K562 (cell line): Measurements from ENCODE around the gene BNIP5. TPM values are rescaled to one million over a fixed set of nuclear protein-coding genes. Genes with fewer than 3 reads are reported as not detected.

Experiments used
- BCL6 ChIP-seq: fragments of 250-450 bp; sonication (Bioruptor Pico); IDR thresholded peaks from 2 replicates; pipeline ENCODE4 v1.4.0; 2020
- CEBPB ChIP-seq: fragments of 450-650 bp; IDR thresholded peaks from 2 replicates; pipeline ENCODE4 v1.6.1; 2016; ENCODE audit warnings: missing genetic modification characterization, missing compliant biosample characterization
- E2F3 ChIP-seq: fragments of 250-450 bp; sonication (Bioruptor Pico); IDR thresholded peaks from 2 replicates; pipeline ENCODE4 v1.4.0; 2020; ENCODE audit warnings: mild to moderate bottlenecking
- GABPB1 ChIP-seq: sonication (generic); formaldehyde crosslinking; IDR thresholded peaks from 2 replicates; pipeline ENCODE4 v1.8.0; 2022; ENCODE audit warnings: mild to moderate bottlenecking, missing genetic modification reagents
- PHF20 ChIP-seq: fragments of 450-650 bp; IDR thresholded peaks from 2 replicates; pipeline ENCODE4 v1.6.1; 2018; ENCODE audit not compliant: partially characterized antibody
- POLR2AphosphoS5 ChIP-seq: IDR thresholded peaks from 2 replicates; pipeline ENCODE4 v1.6.1; 2011; ENCODE audit warnings: mild to moderate bottlenecking, low read depth, low read length, moderate library complexity; ENCODE audit not compliant: control insufficient read depth, insufficient read depth
- SAFB ChIP-seq: fragments of 200-400 bp; formaldehyde crosslinking; IDR thresholded peaks from 2 replicates; pipeline ENCODE4 v1.6.1; 2017; ENCODE audit warnings: low read depth, low read length, borderline replicate concordance
- SMARCC2 ChIP-seq: fragments of 450-650 bp; IDR thresholded peaks from 2 replicates; pipeline ENCODE4 v1.6.1; 2017; ENCODE audit warnings: antibody characterized with exemption, moderate library complexity, mild to moderate bottlenecking, low read depth
- ZNF3 ChIP-seq: fragments of 250-450 bp; sonication (Bioruptor Pico); IDR thresholded peaks from 2 replicates; pipeline ENCODE4 v1.5.0; 2021; ENCODE audit warnings: mild to moderate bottlenecking, moderate library complexity
- ZNF79 ChIP-seq: fragments of 250-450 bp; sonication (Bioruptor Pico); IDR thresholded peaks from 2 replicates; pipeline ENCODE4 v1.4.0; 2020; ENCODE audit warnings: low read depth, mild to moderate bottlenecking, moderate library complexity
- polyA plus RNA-seq, 8 experiments: library from polyadenylated mRNA; depleted of rRNA in 4 of 8; stranded (reverse) in 5 of 8; unstranded in 3 of 8; fragments of >200 nt; fragmentation: Nextera tagmentation in 2 of 8; fragmentation: Illumina TruSeq in 1 of 8; extraction: Ambion mirVana in 2 of 8; extraction: Trizol in 1 of 8; gene quantifications; 2 replicates each; pipeline versions ENCODE4 v1.2.1 to v1.2.3, GENCODE V29; 2011 to 2014; ENCODE audit warnings: inconsistent platforms in 1 of 8, missing spikeins in 1 of 8
- total RNA-seq, 7 experiments: library from RNA; depleted of rRNA in 6 of 7; stranded (reverse); fragments of >200 nt in 6 of 7; fragmentation: Illumina TruSeq in 2 of 7; extraction: Trizol in 2 of 7; gene quantifications; 2 replicates each; pipeline versions ENCODE4 v1.2.1 to v1.2.3, GENCODE V29; 2011 to 2021; ENCODE audit warnings: low replicate concordance in 1 of 7
- TF ChIP-seq, protein P1 (sequence below), 2 experiments: fragments of 450-650 bp in 1 of 2; sonication (generic) in 1 of 2; formaldehyde crosslinking in 1 of 2; IDR thresholded peaks; 2 replicates each; pipeline versions ENCODE4 v1.7.1 to v1.9.0; 2016 to 2022; ENCODE audit warnings: inconsistent platforms in 1 of 2, mild to moderate bottlenecking in 1 of 2, missing genetic modification reagents in 1 of 2
- TF ChIP-seq, protein P2 (sequence below): fragments of 250-450 bp; sonication (Bioruptor Pico); IDR thresholded peaks from 2 replicates; pipeline ENCODE4 v1.8.0; 2021; ENCODE audit warnings: moderate library complexity, mild to moderate bottlenecking, inconsistent platforms
- TF ChIP-seq, protein P3 (sequence below): fragments of 250-450 bp; sonication (Bioruptor Pico); IDR thresholded peaks from 2 replicates; pipeline ENCODE4 v1.4.0; 2020; ENCODE audit warnings: mild to moderate bottlenecking, moderate library complexity, borderline replicate concordance

BNIP5 gene
- total and polyA plus RNA-seq, 9 of the 15 experiments (the other 6 are each of a cell fraction or from before 2014, with no cell fraction given), result not detected

DNA sequence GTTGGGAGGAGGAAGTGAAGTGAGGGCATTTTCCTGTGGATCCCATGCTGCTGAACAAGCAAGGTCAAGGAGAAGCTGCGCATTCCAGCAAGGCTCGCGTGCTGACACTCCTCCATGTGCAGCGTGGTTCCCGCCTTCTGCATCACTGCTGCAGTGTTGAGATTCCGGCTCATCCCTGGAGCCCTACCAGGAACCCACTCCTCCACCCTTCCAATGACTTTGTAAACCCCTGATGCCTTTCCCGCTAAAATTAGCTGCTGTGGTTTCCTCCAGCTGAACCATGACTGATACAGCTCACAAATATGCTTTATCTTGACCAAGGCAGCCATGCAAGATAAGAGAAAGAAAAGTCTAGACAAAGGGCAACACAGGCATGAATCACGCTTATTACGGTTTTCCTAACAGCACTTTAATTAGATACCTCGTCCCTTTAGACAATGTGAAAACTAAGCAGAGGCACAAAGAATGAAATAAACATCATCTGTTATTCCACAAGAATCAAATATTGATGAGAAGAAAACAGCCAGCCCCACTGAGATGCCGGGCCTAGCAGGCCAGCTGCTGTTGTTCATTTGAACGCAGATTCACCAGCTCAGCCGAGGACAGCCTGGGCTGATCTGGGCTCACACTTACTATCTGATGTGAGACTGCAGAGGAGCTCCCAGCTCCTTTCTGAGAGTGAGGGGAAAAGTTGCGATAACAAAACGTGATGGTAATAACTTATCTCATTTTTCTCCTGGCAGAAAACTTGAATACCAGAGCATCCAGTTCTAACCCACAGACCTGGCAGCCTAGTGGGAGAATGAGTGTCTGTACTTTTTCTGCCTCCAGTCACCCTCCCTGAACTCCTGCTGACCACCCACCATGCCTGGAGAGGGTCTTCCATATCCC, 14.2 kb upstream of the BNIP5 start (continued):
- TF ChIP-seq PHF20, result no peak
- TF ChIP-seq ZNF3 (CRISPR knock-in tag), result no peak
- TF ChIP-seq, protein P1, sequence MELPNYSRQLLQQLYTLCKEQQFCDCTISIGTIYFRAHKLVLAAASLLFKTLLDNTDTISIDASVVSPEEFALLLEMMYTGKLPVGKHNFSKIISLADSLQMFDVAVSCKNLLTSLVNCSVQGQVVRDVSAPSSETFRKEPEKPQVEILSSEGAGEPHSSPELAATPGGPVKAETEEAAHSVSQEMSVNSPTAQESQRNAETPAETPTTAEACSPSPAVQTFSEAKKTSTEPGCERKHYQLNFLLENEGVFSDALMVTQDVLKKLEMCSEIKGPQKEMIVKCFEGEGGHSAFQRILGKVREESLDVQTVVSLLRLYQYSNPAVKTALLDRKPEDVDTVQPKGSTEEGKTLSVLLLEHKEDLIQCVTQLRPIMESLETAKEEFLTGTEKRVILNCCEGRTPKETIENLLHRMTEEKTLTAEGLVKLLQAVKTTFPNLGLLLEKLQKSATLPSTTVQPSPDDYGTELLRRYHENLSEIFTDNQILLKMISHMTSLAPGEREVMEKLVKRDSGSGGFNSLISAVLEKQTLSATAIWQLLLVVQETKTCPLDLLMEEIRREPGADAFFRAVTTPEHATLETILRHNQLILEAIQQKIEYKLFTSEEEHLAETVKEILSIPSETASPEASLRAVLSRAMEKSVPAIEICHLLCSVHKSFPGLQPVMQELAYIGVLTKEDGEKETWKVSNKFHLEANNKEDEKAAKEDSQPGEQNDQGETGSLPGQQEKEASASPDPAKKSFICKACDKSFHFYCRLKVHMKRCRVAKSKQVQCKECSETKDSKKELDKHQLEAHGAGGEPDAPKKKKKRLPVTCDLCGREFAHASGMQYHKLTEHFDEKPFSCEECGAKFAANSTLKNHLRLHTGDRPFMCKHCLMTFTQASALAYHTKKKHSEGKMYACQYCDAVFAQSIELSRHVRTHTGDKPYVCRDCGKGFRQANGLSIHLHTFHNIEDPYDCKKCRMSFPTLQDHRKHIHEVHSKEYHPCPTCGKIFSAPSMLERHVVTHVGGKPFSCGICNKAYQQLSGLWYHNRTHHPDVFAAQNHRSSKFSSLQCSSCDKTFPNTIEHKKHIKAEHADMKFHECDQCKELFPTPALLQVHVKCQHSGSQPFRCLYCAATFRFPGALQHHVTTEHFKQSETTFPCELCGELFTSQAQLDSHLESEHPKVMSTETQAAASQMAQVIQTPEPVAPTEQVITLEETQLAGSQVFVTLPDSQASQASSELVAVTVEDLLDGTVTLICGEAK (IDR thresholded peaks at IDR 0.05), result no peak
- TF ChIP-seq, protein P1 (CRISPR knock-in tag; IDR thresholded peaks at IDR 0.05), result no peak
- no peak for TF ChIP-seq SAFB
- TF ChIP-seq GABPB1 (CRISPR knock-in tag), result no peak
- TF ChIP-seq, protein P2, sequence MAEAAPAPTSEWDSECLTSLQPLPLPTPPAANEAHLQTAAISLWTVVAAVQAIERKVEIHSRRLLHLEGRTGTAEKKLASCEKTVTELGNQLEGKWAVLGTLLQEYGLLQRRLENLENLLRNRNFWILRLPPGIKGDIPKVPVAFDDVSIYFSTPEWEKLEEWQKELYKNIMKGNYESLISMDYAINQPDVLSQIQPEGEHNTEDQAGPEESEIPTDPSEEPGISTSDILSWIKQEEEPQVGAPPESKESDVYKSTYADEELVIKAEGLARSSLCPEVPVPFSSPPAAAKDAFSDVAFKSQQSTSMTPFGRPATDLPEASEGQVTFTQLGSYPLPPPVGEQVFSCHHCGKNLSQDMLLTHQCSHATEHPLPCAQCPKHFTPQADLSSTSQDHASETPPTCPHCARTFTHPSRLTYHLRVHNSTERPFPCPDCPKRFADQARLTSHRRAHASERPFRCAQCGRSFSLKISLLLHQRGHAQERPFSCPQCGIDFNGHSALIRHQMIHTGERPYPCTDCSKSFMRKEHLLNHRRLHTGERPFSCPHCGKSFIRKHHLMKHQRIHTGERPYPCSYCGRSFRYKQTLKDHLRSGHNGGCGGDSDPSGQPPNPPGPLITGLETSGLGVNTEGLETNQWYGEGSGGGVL (CRISPR knock-in tag), result no peak
- TF ChIP-seq E2F3 (CRISPR knock-in tag), result peak; percentile 96
- no peak for TF ChIP-seq ZNF79 (CRISPR knock-in tag)
- peak; percentile 67; the same call in 1 of the 2 replicates for TF ChIP-seq BCL6 (CRISPR knock-in tag)
- TF ChIP-seq CEBPB (tag), result no peak
- TF ChIP-seq, protein P3, sequence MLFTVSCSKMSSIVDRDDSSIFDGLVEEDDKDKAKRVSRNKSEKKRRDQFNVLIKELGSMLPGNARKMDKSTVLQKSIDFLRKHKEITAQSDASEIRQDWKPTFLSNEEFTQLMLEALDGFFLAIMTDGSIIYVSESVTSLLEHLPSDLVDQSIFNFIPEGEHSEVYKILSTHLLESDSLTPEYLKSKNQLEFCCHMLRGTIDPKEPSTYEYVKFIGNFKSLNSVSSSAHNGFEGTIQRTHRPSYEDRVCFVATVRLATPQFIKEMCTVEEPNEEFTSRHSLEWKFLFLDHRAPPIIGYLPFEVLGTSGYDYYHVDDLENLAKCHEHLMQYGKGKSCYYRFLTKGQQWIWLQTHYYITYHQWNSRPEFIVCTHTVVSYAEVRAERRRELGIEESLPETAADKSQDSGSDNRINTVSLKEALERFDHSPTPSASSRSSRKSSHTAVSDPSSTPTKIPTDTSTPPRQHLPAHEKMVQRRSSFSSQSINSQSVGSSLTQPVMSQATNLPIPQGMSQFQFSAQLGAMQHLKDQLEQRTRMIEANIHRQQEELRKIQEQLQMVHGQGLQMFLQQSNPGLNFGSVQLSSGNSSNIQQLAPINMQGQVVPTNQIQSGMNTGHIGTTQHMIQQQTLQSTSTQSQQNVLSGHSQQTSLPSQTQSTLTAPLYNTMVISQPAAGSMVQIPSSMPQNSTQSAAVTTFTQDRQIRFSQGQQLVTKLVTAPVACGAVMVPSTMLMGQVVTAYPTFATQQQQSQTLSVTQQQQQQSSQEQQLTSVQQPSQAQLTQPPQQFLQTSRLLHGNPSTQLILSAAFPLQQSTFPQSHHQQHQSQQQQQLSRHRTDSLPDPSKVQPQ (CRISPR knock-in tag), result no peak
- TF ChIP-seq SMARCC2, result peak; percentile 89
- peak; percentile 89 for TF ChIP-seq POLR2AphosphoS5
